Keratinocyte (primary cell): ENCODE measurements around the gene EDC4.

Experiments
- CTCF ChIP-seq, 3 experiments: IDR thresholded peaks in 1 of 3; conservative IDR thresholded peaks in 1 of 3; optimal IDR thresholded peaks in 1 of 3; 2 replicates in 2 of 3; 3 replicates in 1 of 3; pipeline versions ENCODE3 to v1.5.1; 2011; ENCODE audit warnings: low read length in 3 of 3, mild to moderate bottlenecking in 3 of 3, moderate library complexity in 2 of 3, control low read depth in 1 of 3, inconsistent platforms in 1 of 3; ENCODE audit not compliant: insufficient read depth in 2 of 3; ENCODE audit errors: extremely low read depth in 1 of 3
- EZH2 ChIP-seq: IDR thresholded peaks from one replicate; pipeline ENCODE4 v1.6.1; 2012; ENCODE audit warnings: inconsistent platforms, mild to moderate bottlenecking, low read length, moderate library complexity

GRCh38 chr16:67842509-67843342 lies 30.1 kb upstream of the EDC4 start:
- TF ChIP-seq CTCF (optimal IDR thresholded peaks at IDR 0.05 in 1 of 3, IDR thresholded peaks at IDR 0.05 in 1 of 3, conservative IDR thresholded peaks at IDR 0.05 in 1 of 3; ENCODE audit: extremely low read depth in 1 of 3, insufficient read depth in 2 of 3, low read length in 3 of 3) = peak; percentile 17 to 43 (median 29)
- TF ChIP-seq EZH2 = no peak
